PC-3 (cell line): ENCODE results near the gene C1QL2.

Source experiments
- EZH2 ChIP-seq: fragments of 300-600 bp; sonication (generic); IDR thresholded peaks from one replicate; pipeline ENCODE4 v1.6.1; 2017; ENCODE audit warnings: antibody characterized with exemption, mild to moderate bottlenecking, low read length; ENCODE audit not compliant: unreplicated experiment
- EZH2phosphoT487 ChIP-seq: fragments of 300-600 bp; sonication (generic); IDR thresholded peaks from 2 replicates; pipeline ENCODE4 v1.6.1; 2018; ENCODE audit warnings: mild to moderate bottlenecking, antibody characterized with exemption, low read length, borderline replicate concordance
- TF ChIP-seq, protein P1 (sequence below): fragments of 300-600 bp; sonication (generic); conservative IDR thresholded peaks from 2 replicates; pipeline ENCODE4 v1.5.1; 2017; ENCODE audit warnings: antibody characterized with exemption, low read depth, mild to moderate bottlenecking, low read length

DNA sequence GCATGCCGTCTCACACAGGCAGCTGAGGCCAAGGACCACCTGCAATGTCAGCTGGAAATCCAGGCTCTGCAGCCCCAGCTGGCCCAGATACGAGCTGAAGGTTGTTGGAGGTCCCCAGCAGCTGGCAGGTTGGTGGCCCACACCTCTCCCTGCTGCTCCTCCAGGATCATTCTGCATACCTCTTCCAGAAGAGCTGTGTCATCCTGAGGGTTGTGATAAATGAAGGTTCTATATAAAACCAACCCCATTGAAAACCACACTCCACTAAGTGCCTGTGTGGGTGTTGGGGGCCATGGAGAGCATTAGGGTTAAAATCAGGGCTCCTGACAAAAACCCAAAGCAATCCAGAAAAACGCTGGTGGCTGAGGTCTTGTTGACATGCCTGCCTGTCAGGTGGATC, 50.4 kb downstream of the C1QL2 start:
- TF ChIP-seq, protein P1, sequence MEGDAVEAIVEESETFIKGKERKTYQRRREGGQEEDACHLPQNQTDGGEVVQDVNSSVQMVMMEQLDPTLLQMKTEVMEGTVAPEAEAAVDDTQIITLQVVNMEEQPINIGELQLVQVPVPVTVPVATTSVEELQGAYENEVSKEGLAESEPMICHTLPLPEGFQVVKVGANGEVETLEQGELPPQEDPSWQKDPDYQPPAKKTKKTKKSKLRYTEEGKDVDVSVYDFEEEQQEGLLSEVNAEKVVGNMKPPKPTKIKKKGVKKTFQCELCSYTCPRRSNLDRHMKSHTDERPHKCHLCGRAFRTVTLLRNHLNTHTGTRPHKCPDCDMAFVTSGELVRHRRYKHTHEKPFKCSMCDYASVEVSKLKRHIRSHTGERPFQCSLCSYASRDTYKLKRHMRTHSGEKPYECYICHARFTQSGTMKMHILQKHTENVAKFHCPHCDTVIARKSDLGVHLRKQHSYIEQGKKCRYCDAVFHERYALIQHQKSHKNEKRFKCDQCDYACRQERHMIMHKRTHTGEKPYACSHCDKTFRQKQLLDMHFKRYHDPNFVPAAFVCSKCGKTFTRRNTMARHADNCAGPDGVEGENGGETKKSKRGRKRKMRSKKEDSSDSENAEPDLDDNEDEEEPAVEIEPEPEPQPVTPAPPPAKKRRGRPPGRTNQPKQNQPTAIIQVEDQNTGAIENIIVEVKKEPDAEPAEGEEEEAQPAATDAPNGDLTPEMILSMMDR, result no peak
- TF ChIP-seq EZH2 (no peak), EZH2phosphoT487 (no peak)
